Right renal cortex interstitium (tissue), 3 donors: ENCODE data around the gene BMP7. TPM values are rescaled to one million over a fixed set of nuclear protein-coding genes. Genes with fewer than 3 reads are reported as not detected.

ENCODE experiments used
- DNase-seq, 3 donors: peaks; one replicate each; pipeline ENCODE4 v3.0.0-alpha.2; 2013; ENCODE audit warnings: low read depth in 3 of 3, low spot score in 2 of 3
- polyA plus RNA-seq, 3 donors: library from polyadenylated mRNA; unstranded; fragments of 120-200 nt; gene quantifications; one replicate each; pipeline ENCODE4 v1.2.1, GENCODE V29; 2013; ENCODE audit not compliant: insufficient read length in 3 of 3

BMP7 gene
- polyA plus RNA-seq, 3 donors, result 71.8 to 84.2 (median 78.2) TPM

DNA sequence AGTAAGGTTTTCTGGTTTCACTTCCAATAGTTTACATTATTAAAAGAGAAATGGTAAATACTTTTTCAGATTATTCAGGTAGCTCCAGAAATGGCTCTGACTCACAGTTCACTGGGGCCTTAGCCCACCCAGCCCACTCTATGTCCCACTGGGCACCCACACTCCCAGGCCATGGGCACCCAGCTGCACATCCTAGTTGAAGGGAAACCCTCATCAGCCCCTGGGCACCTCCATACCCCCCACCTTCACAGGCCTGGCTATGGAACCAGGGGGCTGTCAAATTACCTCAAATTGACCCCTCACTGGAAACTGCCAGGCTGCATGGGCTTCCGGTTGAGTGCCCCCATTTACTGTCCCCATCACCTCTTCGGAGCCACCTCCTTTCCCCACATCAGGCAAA lies 51.5 kb downstream of the BMP7 start:
- no peak for DNase-seq

DNA sequence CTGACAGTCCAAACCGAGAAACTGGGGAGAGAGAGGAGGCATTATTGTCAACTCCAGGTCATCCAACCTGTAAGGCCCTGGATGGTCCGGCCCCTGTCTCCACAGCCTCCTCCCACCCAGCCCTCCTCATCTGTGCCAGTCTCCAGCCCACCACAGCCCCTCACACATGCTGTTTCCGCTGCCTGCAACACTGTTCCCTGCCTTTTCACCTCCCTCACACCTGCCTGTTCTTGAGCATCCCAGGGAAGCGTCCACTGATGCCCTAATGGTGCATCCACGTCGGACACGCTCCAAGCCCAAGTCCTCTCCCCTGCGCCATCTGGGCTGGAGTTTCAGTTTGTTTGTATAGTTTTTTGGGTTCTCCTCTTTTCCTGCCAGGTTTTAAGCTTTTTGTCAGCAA lies 52.0 kb downstream of the BMP7 start:
- no peak for DNase-seq

DNA sequence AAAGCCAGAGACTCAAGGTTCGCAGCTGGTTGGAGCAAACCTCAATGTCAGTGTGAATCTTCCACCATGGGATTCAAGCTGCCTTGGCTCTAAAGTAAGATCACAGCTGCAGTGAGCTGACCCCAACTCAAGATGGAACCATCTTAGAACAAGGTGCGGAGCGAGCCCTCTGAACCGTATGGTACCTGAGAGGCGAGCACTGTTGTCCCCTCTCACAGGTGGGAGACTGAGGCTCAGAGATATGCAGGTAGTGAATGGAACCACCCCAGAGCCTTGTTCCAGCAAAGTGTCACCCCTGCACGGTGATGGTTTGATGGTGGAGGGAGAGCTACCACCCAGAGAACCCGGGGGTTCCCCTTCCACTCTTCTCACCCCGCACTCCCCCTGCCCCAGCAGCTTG lies 52.5 kb downstream of the BMP7 start:
- no peak for DNase-seq

DNA sequence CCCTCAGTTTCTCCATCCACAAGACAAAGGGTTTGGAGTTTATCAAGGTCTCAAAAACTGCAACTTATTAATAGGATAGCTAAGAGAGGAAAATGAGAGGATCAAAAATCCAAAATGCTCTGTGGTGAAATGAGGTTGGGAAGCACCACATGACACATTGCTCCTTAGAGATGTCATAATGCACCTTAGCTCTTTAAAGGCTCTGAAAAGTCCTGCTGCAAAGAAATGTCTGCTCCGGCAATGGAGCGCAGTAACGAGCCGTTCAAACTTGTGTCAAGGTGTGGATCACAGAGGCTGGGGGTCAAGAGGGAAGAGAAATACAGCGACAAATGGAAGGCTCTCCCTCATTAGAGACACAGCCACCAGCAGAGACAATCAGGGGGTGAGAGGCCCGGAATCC lies 53.1 kb downstream of the BMP7 start:
- DNase-seq, result no peak

DNA sequence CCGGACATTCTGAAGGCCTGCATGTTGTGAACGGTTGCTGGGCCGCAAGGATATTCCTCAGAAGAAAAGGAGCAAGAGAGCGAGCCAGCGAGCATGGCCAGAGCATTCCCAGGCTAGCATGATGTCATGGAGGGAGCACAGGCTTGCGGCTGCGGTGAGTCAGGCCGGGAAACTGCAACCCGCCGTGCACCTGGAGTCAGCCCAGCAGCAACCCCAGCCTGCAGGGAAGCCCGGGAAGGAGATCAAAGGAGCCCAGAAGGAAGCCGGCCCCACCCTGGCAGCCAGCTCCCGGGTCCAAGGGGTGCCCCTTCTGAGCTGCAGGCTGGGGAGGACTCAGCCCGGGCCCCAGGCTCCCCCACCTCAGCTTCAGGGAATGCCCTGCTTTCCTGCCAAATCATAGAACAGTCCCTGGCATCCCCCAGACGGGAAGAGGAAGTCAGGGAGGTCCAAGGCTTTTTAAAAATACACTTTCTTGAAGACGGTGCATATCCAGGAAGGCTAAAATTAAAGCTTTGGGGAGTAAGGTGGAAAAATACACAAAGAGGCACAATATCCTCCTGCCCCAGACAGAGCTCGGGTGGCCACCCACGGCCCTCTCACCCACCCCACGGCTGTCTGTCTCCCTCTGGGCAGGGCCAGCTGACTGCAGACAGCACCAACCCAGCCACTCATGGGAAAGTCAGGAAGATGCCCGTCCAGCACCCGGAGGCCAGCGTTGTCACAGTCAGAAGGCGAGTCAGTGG lies 53.7 kb downstream of the BMP7 start:
- DNase-seq, result no peak

DNA sequence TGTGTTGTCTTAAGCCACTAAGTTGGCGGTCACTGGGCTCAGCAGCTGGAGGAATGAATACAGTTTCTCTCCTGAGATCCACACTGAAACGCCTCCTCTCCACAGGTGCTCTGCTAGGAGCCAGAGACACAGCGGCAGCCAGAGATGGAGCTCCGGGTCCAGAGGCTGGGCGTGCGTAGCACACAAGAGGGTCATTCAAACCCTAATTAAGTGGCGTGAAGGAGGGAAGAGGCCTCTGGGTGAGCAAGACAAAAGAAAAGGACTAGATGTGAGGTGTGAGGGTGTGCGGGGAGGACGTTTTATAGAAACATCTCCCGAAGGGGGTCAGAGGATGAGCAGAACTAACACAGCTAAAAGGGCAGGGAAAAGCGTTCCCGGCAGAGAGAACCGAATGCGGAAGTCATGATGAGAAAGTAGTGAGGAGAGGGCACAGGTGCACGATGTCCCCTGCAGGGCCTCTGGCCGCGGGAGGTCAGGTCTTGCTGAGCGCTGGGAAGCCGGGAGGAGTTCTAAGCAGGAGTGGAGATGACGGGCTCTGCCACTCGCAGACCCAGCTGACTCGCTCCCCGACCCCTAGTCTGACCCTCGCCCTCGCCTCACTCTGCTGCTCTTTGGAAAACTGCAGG lies 54.4 kb downstream of the BMP7 start:
- DNase-seq, result no peak

DNA sequence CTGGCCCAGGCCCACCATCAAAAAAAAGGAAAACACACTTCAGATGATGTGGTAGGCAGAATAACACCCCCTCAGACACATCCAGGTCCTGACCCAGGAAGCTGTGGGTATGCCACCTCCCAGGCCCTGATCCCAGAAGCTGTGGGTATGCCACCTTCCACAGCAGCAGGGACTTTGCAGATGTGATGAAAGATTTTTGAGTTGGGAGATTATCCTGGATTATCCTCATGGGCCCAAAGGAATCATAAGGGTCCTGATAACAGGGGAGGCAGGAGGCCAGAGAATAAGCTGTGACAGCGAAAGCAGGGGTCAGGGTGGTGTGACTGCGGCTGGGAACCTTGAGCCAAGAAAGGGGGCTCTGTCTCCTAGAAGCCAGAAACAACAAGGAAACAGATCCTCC lies 55.0 kb downstream of the BMP7 start:
- DNase-seq, result no peak

DNA sequence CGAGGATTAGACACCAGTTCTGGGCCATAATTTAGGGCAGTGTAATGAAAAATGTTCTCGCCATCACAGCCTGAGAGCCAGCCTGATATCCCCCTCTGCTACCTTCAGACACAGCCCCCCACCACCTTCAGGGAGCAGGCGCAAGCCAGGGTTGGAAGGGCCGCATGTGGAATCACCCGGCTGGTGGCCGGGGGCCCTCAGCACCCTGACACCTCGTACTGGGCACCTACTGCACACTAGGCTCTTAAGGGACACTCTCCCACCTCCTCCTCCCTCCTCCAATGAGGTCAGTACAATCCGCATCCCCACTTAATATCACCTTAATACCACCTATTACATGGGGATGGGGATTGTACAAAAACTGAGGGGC lies 55.5 kb downstream of the BMP7 start:
- no peak for DNase-seq

DNA sequence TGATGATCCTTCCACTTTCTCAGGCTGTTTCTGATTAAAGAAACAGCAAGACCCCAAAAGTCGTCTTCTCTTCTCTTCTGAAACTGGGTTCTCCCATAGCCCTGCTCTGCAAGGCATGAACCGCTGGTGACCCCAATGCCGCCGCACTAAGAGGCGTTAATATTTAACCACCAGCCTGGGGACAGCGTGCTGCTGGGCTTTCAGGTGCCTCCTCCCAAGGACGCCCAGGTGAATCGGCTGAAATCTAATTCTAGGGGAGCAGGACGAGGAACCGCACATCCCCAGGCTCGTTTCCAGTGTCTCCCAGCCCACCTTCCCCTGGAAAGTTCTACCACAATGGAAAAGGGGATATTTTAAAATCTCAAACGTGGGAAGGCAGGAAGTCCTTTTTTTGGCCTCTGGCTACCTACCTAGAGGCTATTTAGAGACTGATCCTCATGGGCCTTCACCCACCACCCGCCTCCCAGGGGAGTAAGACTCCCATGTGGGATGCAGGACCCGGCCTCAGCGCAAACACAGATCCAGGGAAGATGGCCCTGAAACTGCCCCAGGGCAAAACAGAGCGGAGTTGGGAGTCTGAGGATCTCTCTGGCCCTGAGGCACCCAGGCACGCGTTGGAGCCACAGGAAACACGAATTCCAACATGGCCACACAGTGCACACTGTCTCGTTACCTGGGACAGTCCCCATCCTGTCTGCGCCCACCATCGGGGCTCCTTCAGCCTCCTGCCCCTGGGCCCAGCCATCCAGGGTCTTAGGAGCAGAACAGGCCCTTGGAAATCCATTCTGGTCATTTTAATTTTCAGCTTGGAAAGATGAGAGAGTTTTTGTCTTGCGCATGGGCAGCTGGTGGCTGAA lies 56.2 kb downstream of the BMP7 start:
- no peak for DNase-seq

DNA sequence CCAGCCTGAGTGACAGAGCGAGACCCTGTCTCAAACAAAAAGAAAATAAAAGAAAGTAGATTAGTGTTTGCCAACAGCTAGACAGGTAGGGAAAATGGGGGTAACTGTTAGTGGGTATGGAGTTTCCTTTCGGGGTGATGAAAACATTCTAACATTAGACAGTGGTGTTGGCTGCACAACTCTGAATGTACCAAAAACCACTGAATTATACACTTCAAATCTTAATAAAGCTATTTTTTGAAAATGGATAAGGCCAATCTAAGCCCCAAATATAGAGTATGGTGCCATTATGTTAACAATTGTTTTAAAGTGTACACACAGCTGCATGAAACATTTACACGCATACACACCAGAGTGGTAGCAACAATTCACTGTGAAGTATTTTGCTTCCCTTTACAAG lies 57.0 kb downstream of the BMP7 start:
- DNase-seq, result no peak

DNA sequence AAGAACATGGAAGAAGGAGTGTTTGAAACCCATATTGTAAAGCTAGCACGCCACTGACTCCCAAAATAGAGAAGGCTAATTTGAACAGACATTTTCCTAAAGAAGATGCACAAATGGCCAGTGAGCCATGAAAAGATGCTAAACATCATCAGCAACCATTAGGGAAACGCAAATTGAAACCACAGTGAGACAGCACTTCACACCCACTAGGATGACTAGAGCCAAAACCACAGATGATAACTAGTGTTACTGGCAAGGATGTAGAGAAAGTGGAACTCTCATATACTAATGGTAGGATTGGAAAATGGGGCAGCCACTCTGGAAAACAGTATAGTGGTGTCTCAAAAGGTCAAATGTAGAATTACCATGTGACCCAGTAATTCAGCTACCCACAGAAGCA lies 58.2 kb downstream of the BMP7 start:
- no peak for DNase-seq

DNA sequence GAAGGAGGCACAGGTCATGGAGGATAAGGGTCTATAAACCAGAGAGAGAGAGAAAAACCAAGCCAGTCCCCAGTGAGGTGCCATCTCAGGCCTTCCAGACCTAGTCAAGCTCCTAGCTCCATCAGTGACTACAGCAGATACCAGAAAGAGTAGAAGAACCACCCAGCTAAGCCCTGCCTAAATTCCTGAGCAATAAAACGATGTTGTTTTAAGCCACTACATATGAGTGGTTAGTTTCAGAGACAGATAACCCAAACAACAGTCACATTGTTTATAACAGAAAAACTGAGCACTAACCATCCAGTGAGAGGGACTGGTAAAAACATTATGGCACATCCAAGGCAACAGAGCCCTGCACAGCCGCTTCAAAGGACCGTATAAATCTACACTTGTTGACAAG lies 59.2 kb downstream of the BMP7 start:
- no peak for DNase-seq

DNA sequence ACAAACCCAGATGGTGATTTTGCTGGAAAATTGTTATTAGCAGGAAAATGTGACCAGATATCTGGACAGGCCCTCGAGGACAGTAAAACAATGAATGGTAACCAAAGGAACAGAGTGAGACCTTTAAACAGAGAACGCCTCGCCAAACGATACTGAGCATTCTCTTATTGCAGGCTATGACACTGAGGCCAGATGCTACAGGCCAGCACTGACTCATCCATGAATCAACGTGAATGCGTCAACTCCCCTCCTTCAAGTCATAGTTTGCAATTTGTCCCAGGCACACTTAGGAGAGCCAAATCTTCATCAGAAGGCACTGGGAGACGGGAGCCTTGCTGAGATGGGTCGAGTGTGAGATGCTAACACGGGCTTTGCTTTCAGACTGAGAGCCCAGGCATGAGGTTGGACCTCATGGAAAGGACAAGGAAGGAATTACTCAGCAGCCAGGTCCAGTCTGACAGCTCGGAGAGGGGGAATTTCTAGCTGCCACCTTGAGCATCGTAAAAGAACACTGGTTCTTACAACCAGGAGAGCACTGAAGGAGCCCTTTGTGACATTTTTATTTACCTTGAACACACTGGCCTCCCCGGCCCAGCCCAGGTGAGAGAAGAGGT lies 60.7 kb downstream of the BMP7 start:
- no peak for DNase-seq

DNA sequence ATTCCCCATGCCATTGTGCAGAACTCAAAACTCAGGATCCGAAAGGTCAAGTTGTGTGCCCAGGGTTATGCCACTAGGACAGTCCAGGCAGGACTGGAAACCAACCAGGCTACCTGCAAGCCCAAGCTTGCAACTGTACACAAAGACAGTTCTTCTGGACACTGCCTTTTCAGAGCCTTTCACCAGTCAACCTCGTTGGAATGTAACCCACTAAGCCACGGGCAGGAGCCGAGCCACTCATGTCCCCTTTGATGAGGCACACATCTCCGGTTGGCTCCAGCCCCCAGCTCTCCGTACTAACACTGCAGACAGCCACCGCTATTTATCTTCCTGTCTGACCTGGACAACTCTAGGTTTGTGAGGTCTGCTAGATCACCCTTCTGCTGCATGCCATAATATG lies 62.5 kb downstream of the BMP7 start:
- DNase-seq, result no peak

DNA sequence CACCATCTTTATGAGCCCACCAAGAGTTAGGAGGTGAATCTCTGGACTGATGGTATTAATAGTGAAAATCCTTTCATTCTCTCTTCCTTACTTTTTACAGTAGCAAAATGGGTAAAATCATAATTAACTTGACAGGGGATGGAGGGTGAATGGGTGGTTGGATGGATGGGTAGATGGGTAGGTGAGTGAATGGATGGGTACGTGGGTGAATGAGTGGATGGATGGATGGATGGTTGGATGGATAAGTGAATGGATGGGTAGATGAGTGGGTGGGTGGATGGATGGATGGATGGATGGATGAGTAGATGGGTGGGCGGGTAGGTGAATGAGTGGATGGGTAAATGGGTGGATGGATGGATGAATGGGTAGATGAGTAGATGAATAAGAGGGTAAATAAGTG lies 63.2 kb downstream of the BMP7 start:
- DNase-seq, result no peak

DNA sequence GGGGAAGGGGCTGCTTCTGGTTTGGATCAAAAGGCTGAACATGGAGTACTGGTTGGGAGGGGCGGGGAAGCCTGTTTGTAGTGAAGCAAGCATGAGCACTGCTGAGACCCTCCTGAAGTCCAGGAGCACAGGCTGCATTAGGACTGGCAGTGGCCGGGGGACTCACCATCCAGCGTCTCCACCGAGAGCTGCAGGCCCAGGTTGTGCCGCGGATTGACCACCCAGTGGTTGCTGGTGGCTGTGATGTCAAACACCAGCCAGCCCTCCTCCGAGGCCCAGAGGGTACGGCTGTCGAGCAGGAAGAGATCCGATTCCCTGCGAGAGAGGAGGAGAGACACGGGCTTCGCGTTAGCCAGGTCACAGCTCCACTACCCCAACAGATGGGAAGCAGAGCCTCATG lies 64.1 kb downstream of the BMP7 start:
- no peak for DNase-seq

DNA sequence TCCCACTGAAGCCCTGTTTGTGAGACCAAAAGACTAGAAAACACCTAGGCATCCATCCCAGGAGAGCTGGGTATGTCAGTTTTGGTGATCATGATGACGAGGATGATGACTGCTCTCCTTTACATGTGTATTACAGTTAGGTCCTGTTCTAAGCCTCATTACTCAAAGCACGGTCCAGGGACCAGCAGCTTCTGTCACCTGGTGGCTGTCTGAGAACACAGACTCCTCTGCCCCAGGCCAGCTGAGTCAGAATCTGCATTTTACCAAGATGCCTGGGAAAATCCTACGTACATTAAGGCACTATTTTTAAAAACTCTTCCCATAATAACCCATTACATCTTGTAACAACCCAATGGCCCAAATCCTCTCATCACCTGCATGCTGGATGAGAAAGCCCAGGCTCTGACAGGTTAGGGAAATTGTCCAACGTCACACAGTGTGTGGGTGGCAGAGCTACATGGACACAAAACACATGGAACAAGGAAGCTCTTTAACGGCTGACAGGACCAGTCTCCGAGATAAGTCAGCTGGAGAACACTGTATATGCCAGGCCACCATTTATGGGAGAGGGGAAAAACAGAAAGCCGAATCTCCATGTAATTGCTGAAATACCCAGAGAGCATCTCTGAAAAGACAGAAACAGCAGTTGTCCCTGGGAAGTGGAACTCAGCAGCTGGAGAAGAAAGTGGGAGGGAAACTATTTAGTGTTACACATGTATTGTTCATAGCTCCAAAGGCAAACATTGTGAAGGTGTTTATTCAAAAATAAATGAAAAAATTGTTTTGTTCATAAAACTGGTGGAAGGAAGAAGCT lies 65.4 kb downstream of the BMP7 start:
- no peak for DNase-seq

DNA sequence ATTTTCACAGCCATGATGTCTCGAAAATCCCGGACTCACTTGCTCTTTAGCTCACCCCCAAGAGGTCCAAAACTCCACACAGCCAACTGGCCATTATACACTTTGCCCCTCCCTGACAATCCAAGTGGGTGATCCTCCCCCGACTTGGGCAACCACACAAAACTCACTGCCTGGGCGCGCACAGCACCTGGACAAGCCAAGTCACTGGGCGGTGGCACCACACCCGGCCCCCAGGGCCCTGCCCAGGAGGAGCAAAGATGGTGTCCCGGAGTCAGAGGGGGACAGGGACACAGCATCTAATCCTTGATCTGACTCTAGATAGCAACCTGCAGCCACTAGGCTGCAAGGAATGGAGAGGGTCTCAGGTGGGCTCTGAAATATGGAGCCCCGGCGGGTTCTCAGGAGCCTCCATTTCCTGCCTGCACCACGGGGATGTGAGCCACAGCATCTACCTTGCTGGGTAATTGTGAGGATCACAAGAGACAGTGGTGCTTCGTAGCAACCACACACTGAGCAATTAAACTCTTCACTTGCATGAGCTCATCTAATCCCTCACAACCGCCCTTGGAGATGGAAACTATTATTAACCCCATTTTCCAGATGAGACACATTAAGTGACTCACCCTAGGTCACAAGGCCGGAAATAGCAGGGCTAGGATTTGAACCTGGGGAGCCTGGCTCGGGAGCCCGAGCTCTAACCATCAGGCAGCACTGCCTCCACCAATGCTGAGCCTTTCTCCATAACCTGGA lies 66.6 kb downstream of the BMP7 start:
- DNase-seq, result no peak

DNA sequence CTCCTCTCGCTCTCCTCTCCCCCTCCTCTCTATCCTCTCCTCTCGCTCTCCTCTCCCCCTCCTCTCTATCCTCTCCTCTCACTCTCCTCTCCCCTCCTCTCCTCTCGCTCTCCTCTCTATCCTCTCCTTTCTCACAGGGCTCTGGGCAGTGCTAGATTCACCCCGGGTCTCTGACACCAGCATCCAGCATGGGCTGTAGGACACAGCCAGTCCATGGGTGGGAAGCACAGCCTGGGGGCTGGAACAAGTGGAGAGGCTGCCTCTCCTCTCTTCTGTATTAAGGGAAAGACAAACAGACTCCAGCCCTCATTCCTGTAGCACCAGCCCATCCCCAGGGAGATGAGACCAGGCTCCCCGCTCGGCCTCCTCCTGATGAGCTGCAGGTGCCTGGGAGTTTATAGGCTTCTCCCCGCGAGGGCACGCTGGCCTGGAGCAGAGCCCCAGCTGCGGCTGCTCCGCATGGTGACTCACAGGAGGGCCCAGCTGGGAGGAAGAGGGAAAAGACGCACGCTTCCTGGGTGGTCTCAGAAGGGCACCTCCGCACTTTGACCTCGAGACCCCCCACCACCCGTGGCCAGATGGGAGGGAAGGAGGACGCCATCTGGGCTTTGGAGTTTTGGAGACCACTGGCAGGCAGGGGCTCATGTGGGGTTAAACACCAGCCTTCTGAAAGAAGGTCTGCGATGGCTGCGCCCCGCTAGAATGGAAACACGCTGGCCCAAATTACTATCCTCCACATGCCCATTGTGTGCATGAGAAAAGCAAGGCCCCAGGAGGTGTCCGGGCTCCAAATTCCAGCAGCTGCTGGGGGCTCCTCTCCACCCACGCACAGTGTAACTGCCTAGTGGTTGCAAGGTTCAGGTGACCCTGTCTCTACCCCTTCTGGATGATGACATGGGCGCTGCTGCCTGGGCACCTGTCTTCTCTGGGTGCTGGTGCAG lies 68.0 kb downstream of the BMP7 start:
- DNase-seq, result no peak
